Panc1 (cell line): ENCODE measurements around the gene XAF1. TPM values are rescaled to one million over a fixed set of nuclear protein-coding genes. Genes with fewer than 3 reads are reported as not detected.

Experiments
- ATAC-seq: fragments of 200-7000 bp; cut with Tn5 transposase; 2 replicates; pipeline ENCODE4 v1.9.1; 2020; ENCODE audit warnings: mild to moderate bottlenecking, moderate library complexity
- BruUV-seq: library from RNA; stranded (reverse); fragments of 400-500 nt; replicated peaks from 2 replicates; lab custom pipeline; 2021; lab: Mats Ljungman, UMichigan
- CTCF ChIA-PET: fragments of 300-600 bp; sonication (Branson Sonifier 250); formaldehyde crosslinking; loops from one replicate; lab custom pipeline; 2022; ENCODE audit warnings: antibody characterized with exemption; lab: Charles Lee
- POLR2A ChIA-PET: fragments of 300-600 bp; sonication (Branson Sonifier 250); formaldehyde crosslinking; loops from one replicate; lab custom pipeline; 2022; ENCODE audit warnings: antibody characterized with exemption; lab: Charles Lee
- DNase-seq: peaks from one replicate; pipeline ENCODE4 v3.0.0-alpha.2; 2010; ENCODE audit warnings: low read depth, low spot score
- H3K27ac ChIP-seq: 2 replicates; pipeline ENCODE4 v1.5.1; 2011; ENCODE audit warnings: mild to moderate bottlenecking, low read length, inconsistent platforms
- H3K27me3 ChIP-seq: fragments of 200-500 bp; sonication (Bioruptor generic); 2 replicates; pipeline ENCODE4 v1.6.0; 2014; ENCODE audit warnings: low read length, inconsistent platforms; ENCODE audit not compliant: control insufficient read depth, insufficient read depth
- H3K36me3 ChIP-seq: fragments of 200-500 bp; sonication (Bioruptor generic); 2 replicates; pipeline ENCODE4 v1.5.1; 2014; ENCODE audit warnings: inconsistent platforms, mild to moderate bottlenecking, low read length, moderate library complexity; ENCODE audit not compliant: control insufficient read depth, insufficient read depth
- H3K4me1 ChIP-seq: 2 replicates; pipeline ENCODE4 v1.5.1; 2011; ENCODE audit warnings: inconsistent platforms, mild to moderate bottlenecking, low read length, moderate library complexity; ENCODE audit not compliant: control insufficient read depth, insufficient read depth
- H3K4me3 ChIP-seq, 2 experiments: 2 replicates each; pipeline ENCODE4 v1.5.1; 2011 to 2012; ENCODE audit warnings: low read depth in 2 of 2, low read length in 2 of 2, mild to moderate bottlenecking in 2 of 2, inconsistent platforms in 1 of 2, moderate library complexity in 1 of 2
- H3K9me3 ChIP-seq: fragments of 200-500 bp; sonication (Bioruptor generic); 2 replicates; pipeline ENCODE4 v1.5.1; 2014; ENCODE audit warnings: low read depth, mild to moderate bottlenecking, inconsistent platforms, low read length, moderate library complexity; ENCODE audit not compliant: control insufficient read depth, insufficient read depth
- CTCF ChIP-seq: fragments of 450-650 bp; IDR thresholded peaks from 2 replicates; pipeline ENCODE4 v1.5.1; 2017; ENCODE audit warnings: mild to moderate bottlenecking
- POLR2AphosphoS5 ChIP-seq: IDR thresholded peaks from 2 replicates; pipeline ENCODE4 v1.6.1; 2012; ENCODE audit warnings: mild to moderate bottlenecking, low read depth, low read length, moderate library complexity
- REST ChIP-seq, 2 experiments: IDR thresholded peaks; 2 replicates each; pipeline ENCODE4 v1.6.1; 2011 to 2012; ENCODE audit warnings: low read depth in 2 of 2, control low read depth in 1 of 2, low read length in 1 of 2, mild to moderate bottlenecking in 1 of 2, moderate library complexity in 1 of 2; ENCODE audit not compliant: insufficient read depth in 1 of 2
- SIN3A ChIP-seq: IDR thresholded peaks from 2 replicates; pipeline ENCODE4 v1.6.1; 2012; ENCODE audit warnings: low read depth, mild to moderate bottlenecking, low read length, moderate library complexity, borderline replicate concordance; ENCODE audit not compliant: insufficient read depth
- TCF7L2 ChIP-seq: IDR thresholded peaks from 2 replicates; pipeline ENCODE4 v1.6.1; 2011; ENCODE audit warnings: mild to moderate bottlenecking, low read depth, low read length, inconsistent platforms
- in situ Hi-C: cut with HindIII; loops from 2 replicates; pipeline ENCODE4 v1.10.0; 2016; ENCODE audit warnings: low sequenced_read_pairs, low pct_unique_long_range_greater_than_20kb
- intact Hi-C: fragments of 100-400 bp; cut with micrococcal nuclease; formaldehyde crosslinking; loops from one replicate; pipeline ENCODE4 v1.10.0; 2022; ENCODE audit not compliant: unreplicated experiment
- total RNA-seq: library from RNA; stranded (reverse); gene quantifications from one replicate; pipeline ENCODE4 v1.2.1, GENCODE V29; 2021; ENCODE audit not compliant: unreplicated experiment

Gene XAF1
- total RNA-seq, 1 experiment from 2014 or later = 3.5 TPM

- H3K27me3 ChIP-seq = peaks cover 5% of the 10 kb centered on the region
- no TSS peak for BruUV-seq
- POLR2A ChIA-PET = no interaction called here
Measured at GRCh38 chr17:6782244-6782643, 26.4 kb downstream of the XAF1 start.

GRCh38 chr17:6786618-6787017, 30.8 kb downstream of the XAF1 start:
- intact Hi-C loops = no loop called here
- DNase-seq (no peak), ATAC-seq (no peak)
- CTCF ChIA-PET = no interaction called here
- no peaks in the 10 kb centered on the region for H3K4me1 ChIP-seq
- BruUV-seq = no TSS peak
- POLR2A ChIA-PET = no interaction called here
- peaks cover 11% of the 10 kb centered on the region for H3K27me3 ChIP-seq
- no peaks in the 10 kb centered on the region for H3K9me3 ChIP-seq
- H3K4me3 ChIP-seq = no peak overlapping the region
- H3K27ac ChIP-seq = no peak overlapping the region
- no peaks in the 10 kb centered on the region for H3K36me3 ChIP-seq
- TF ChIP-seq POLR2AphosphoS5 = no peak
- TF ChIP-seq SIN3A = no peak
- no peak for TF ChIP-seq CTCF
- no peak for TF ChIP-seq TCF7L2
- in situ Hi-C loops = no loop called here

More at GRCh38 chr17:6782244-6782643, 26.4 kb downstream of the XAF1 start:
- no peak overlapping the region for H3K4me3 ChIP-seq
- DNase-seq = no peak
- no peak overlapping the region for H3K27ac ChIP-seq
- in situ Hi-C loops (no loop called here), intact Hi-C loops (no loop called here)
- H3K4me1 ChIP-seq = no peaks in the 10 kb centered on the region
- no peak for ATAC-seq
- no peak for TF ChIP-seq POLR2AphosphoS5
- TF ChIP-seq REST (IDR thresholded peaks at IDR 0.05; ENCODE audit: insufficient read depth in 1 of 2, low read depth in 2 of 2, low read length in 1 of 2) = no peak
- no peak for TF ChIP-seq SIN3A
- no peak for TF ChIP-seq TCF7L2
- TF ChIP-seq CTCF = no peak
- H3K36me3 ChIP-seq = no peaks in the 10 kb centered on the region
- CTCF ChIA-PET = no interaction called here
- H3K9me3 ChIP-seq = no peaks in the 10 kb centered on the region
